Measurements from ENCODE around the gene SLC22A17. TPM values are rescaled to one million over a fixed set of nuclear protein-coding genes. Genes with fewer than 3 reads are reported as not detected.

Gene SLC22A17
- total and polyA plus RNA-seq, 2 of the 13 experiments (the other 11 are each of a cell fraction or from before 2014, with no cell fraction given), result 0.95 to 1.1 TPM

- peaks cover 36% of the 10 kb centered on the region for H3K4me1 ChIP-seq (ENCODE audit: insufficient read depth, low read length)
- DNase-seq (ENCODE audit: low spot score) (no peak), ATAC-seq (no peak), FAIRE-seq (no peak)
- intact Hi-C loops (cut with micrococcal nuclease; ENCODE audit: unreplicated experiment), result loop anchor here (5.0 kb wide), 1 partner anchor 132 kb away; no protein-coding TSS in a partner anchor
- peaks cover 18 to 31% of the 10 kb centered on the region in 2 experiments for H3K36me3 ChIP-seq (replicated peaks in 1 of 2; ENCODE audit: control insufficient read depth in 1 of 2, insufficient read depth in 2 of 2, low read length in 2 of 2)
- H4K20me1 ChIP-seq (ENCODE audit: insufficient read depth, low read length), result peaks cover 11% of the 10 kb centered on the region; the same call in 1 of the 2 replicates
- H3K9ac ChIP-seq (ENCODE audit: insufficient read depth, low read depth, low read length), result no peak overlapping the region
- in situ Hi-C loops (cut with HindIII; ENCODE audit: extremely low pct_ligation_motif_present, low pct_unique_long_range_greater_than_20kb), result loop anchor here (5.0 to 25.0 kb wide), 3 partner anchors 52 to 812 kb away; partner anchors contain the start of genes CMTM5, EMC9, FITM1 and PSME1
- H3K9me3 ChIP-seq (ENCODE audit: low read length), result no peaks in the 10 kb centered on the region
- no TSS peak for BruUV-seq (replicated peaks)
- CTCF ChIA-PET (ENCODE audit: low intra/inter-chr PET ratio, low total read pairs), result no interaction called here
- H3K27me3 ChIP-seq (ENCODE audit: control insufficient read depth in 1 of 2, insufficient read depth in 2 of 2, low read length in 2 of 2), result peaks cover 0 to 14% of the 10 kb centered on the region in 2 experiments; a peak in 3 of 5 replicates
- WGBS (ENCODE audit: low lambda C conversion rate), result 95% methylated on average over 7 of the region's 7 CpGs
- H3K4me2 ChIP-seq (ENCODE audit: low read depth, low read length), result no peak overlapping the region
- no peak overlapping the region for H3K4me3 ChIP-seq (replicated peaks in 1 of 3; ENCODE audit: insufficient read depth in 1 of 3, low read depth in 2 of 3, low read length in 3 of 3)
- peaks cover 23% of the 10 kb centered on the region for H3K79me2 ChIP-seq (ENCODE audit: insufficient read depth, low read length)
- POLR2A ChIA-PET, result interaction anchor here (13.2 kb wide), 1 partner anchor 20 kb away, joined by 1053 read pairs; the partner anchor contains the start of genes BCL2L2 and PPP1R3E
- H3K27ac ChIP-seq (ENCODE audit: extremely low read length, insufficient read depth, low read length), result no peak overlapping the region
- H2AFZ ChIP-seq (ENCODE audit: low read length), result no peak overlapping the region
- TF ChIP-seq ZNF546 (CRISPR knock-in tag; conservative IDR thresholded peaks at IDR 0.05) (no peak), NR2F1 (CRISPR knock-in tag; IDR thresholded peaks at IDR 0.05) (no peak), ZNF792 (CRISPR knock-in tag; IDR thresholded peaks at IDR 0.05) (no peak), AKAP8 (CRISPR knock-in tag; IDR thresholded peaks at IDR 0.05) (no peak), ZUFSP (CRISPR knock-in tag; IDR thresholded peaks at IDR 0.05; ENCODE audit: borderline replicate concordance) (no peak), ZFP41 (CRISPR knock-in tag; IDR thresholded peaks at IDR 0.05; ENCODE audit: borderline replicate concordance) (no peak), SNAPC5 (CRISPR knock-in tag; IDR thresholded peaks at IDR 0.05; ENCODE audit: borderline replicate concordance) (no peak), ZNF761 (CRISPR knock-in tag; conservative IDR thresholded peaks at IDR 0.05) (no peak), ZNF549 (CRISPR knock-in tag; IDR thresholded peaks at IDR 0.05) (no peak), NFKBIZ (CRISPR knock-in tag; IDR thresholded peaks at IDR 0.05) (no peak)
- TF ChIP-seq, protein P1, sequence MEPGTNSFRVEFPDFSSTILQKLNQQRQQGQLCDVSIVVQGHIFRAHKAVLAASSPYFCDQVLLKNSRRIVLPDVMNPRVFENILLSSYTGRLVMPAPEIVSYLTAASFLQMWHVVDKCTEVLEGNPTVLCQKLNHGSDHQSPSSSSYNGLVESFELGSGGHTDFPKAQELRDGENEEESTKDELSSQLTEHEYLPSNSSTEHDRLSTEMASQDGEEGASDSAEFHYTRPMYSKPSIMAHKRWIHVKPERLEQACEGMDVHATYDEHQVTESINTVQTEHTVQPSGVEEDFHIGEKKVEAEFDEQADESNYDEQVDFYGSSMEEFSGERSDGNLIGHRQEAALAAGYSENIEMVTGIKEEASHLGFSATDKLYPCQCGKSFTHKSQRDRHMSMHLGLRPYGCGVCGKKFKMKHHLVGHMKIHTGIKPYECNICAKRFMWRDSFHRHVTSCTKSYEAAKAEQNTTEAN (CRISPR knock-in tag; conservative IDR thresholded peaks at IDR 0.05), result no peak
- TF ChIP-seq, protein P2, sequence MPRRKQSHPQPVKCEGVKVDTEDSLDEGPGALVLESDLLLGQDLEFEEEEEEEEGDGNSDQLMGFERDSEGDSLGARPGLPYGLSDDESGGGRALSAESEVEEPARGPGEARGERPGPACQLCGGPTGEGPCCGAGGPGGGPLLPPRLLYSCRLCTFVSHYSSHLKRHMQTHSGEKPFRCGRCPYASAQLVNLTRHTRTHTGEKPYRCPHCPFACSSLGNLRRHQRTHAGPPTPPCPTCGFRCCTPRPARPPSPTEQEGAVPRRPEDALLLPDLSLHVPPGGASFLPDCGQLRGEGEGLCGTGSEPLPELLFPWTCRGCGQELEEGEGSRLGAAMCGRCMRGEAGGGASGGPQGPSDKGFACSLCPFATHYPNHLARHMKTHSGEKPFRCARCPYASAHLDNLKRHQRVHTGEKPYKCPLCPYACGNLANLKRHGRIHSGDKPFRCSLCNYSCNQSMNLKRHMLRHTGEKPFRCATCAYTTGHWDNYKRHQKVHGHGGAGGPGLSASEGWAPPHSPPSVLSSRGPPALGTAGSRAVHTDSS (CRISPR knock-in tag; conservative IDR thresholded peaks at IDR 0.05), result no peak
- TF ChIP-seq, protein P3, sequence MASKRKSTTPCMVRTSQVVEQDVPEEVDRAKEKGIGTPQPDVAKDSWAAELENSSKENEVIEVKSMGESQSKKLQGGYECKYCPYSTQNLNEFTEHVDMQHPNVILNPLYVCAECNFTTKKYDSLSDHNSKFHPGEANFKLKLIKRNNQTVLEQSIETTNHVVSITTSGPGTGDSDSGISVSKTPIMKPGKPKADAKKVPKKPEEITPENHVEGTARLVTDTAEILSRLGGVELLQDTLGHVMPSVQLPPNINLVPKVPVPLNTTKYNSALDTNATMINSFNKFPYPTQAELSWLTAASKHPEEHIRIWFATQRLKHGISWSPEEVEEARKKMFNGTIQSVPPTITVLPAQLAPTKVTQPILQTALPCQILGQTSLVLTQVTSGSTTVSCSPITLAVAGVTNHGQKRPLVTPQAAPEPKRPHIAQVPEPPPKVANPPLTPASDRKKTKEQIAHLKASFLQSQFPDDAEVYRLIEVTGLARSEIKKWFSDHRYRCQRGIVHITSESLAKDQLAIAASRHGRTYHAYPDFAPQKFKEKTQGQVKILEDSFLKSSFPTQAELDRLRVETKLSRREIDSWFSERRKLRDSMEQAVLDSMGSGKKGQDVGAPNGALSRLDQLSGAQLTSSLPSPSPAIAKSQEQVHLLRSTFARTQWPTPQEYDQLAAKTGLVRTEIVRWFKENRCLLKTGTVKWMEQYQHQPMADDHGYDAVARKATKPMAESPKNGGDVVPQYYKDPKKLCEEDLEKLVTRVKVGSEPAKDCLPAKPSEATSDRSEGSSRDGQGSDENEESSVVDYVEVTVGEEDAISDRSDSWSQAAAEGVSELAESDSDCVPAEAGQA (IDR thresholded peaks at IDR 0.05; ENCODE audit: low read depth), result no peak
- TF ChIP-seq, protein P3 (CRISPR knock-in tag; IDR thresholded peaks at IDR 0.05; ENCODE audit: borderline replicate concordance), result no peak
Observed at GRCh38 chr14:23324993-23325392, 27.7 kb downstream of the SLC22A17 start.
